Lower lobe of right lung (tissue), 2 donors: ENCODE results near the gene CMTM5. TPM values are rescaled to one million over a fixed set of nuclear protein-coding genes. Genes with fewer than 3 reads are reported as not detected.
A peak's percentile ranks its signal among the peaks of the same experiment; 100 is the strongest.

ENCODE experiments used
- ATAC-seq, 2 donors: fragments of 200-7000 bp; cut with Tn5 transposase; one replicate each; pipeline ENCODE4 v1.9.1; 2020 to 2022; ENCODE audit warnings: mild to moderate bottlenecking in 2 of 2, moderate library complexity in 2 of 2
- DNase-seq: peaks from one replicate; pipeline ENCODE4 v3.0.0-alpha.2; 2020
- H3K27ac ChIP-seq: fragments of 200-600 bp; one replicate; pipeline ENCODE4 v1.8.0; 2022
- H3K27me3 ChIP-seq: fragments of 200-600 bp; one replicate; pipeline ENCODE4 v1.8.0; 2022; ENCODE audit warnings: low read depth
- H3K36me3 ChIP-seq: fragments of 200-600 bp; one replicate; pipeline ENCODE4 v1.8.0; 2022; ENCODE audit warnings: mild to moderate bottlenecking
- H3K4me1 ChIP-seq: fragments of 200-600 bp; one replicate; pipeline ENCODE4 v1.8.0; 2022
- H3K4me3 ChIP-seq: fragments of 200-600 bp; one replicate; pipeline ENCODE4 v1.8.0; 2022; ENCODE audit warnings: mild to moderate bottlenecking
- H3K9me3 ChIP-seq: fragments of 200-600 bp; one replicate; pipeline ENCODE4 v1.8.0; 2022
- intact Hi-C: fragments of 100-400 bp; cut with DNase I; formaldehyde crosslinking; loops from one replicate; pipeline ENCODE4 v1.11.0; 2022
- total RNA-seq: library from RNA; stranded (reverse); fragmentation: NEBNext Ultra II Directional; extraction: Animal tissue kit (Norgen Biotek cat#: 25700); gene quantifications from one replicate; pipeline ENCODE4 v1.2.1, GENCODE V29; 2021
- TF ChIP-seq, protein P1 (sequence below): fragments of 200-600 bp; IDR thresholded peaks from one replicate; pipeline ENCODE4 v1.8.0; 2022; ENCODE audit warnings: antibody characterized with exemption, mild to moderate bottlenecking
- donor health status: DM: no; HTN: yes; CAD: no; lungs with severe emphysema.

Gene CMTM5
- total RNA-seq, 1 donor from 2014 or later, result 1.4 TPM

DNA sequence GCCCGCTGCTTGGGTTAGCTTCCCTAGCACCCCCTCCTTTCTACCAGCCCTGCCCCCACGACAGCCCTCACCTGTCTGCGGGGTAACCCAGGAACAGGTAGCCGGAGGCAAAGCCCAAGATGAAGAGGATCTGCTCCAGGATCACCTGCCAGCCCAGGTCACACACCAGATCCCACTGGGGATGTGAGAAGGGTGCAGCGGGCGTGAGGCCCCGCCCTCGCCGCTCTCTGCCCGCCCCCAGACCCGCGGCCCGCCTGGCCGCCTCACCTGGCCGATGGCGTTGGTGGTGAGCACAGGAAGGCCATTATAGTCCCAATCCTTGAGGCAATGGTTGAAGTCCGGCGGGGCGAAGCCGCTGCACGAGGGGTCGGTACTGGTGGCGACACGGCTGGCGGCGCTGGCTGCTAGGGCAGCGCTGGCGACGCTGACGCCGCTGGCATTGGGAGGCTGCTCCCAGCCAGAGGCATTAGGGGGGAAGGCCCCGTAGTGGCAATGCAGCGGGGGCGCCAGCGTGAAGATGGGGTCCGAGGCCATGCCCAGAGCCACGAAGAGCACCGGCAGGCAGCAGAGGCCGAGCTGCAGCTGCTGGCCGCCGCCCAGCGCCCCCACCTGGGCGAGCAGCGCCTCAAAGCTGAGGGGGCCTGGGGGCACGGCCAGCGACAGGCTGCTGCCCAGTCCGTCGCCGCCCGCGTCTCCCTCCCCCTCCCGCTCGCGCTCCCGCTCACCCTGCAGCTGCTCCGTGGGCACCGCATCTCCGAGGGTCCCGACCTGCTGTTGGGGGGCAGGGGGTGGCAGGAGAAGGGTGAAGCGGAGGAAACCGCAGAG, 25.0 kb upstream of the CMTM5 start:
- H3K36me3 ChIP-seq, result peaks cover under 1% of the 10 kb centered on the region
- no peak overlapping the region for H3K27ac ChIP-seq
- no peaks in the 10 kb centered on the region for H3K9me3 ChIP-seq
- H3K27me3 ChIP-seq, result peaks cover 23% of the 10 kb centered on the region
- peak overlapping the region; percentile 74 for H3K4me3 ChIP-seq
- peaks cover 18% of the 10 kb centered on the region for H3K4me1 ChIP-seq
- TF ChIP-seq, protein P1, sequence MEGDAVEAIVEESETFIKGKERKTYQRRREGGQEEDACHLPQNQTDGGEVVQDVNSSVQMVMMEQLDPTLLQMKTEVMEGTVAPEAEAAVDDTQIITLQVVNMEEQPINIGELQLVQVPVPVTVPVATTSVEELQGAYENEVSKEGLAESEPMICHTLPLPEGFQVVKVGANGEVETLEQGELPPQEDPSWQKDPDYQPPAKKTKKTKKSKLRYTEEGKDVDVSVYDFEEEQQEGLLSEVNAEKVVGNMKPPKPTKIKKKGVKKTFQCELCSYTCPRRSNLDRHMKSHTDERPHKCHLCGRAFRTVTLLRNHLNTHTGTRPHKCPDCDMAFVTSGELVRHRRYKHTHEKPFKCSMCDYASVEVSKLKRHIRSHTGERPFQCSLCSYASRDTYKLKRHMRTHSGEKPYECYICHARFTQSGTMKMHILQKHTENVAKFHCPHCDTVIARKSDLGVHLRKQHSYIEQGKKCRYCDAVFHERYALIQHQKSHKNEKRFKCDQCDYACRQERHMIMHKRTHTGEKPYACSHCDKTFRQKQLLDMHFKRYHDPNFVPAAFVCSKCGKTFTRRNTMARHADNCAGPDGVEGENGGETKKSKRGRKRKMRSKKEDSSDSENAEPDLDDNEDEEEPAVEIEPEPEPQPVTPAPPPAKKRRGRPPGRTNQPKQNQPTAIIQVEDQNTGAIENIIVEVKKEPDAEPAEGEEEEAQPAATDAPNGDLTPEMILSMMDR, result no peak
- ATAC-seq (peak; percentile 34 to 50), DNase-seq (no peak)
- intact Hi-C loops, result no loop called here

DNA sequence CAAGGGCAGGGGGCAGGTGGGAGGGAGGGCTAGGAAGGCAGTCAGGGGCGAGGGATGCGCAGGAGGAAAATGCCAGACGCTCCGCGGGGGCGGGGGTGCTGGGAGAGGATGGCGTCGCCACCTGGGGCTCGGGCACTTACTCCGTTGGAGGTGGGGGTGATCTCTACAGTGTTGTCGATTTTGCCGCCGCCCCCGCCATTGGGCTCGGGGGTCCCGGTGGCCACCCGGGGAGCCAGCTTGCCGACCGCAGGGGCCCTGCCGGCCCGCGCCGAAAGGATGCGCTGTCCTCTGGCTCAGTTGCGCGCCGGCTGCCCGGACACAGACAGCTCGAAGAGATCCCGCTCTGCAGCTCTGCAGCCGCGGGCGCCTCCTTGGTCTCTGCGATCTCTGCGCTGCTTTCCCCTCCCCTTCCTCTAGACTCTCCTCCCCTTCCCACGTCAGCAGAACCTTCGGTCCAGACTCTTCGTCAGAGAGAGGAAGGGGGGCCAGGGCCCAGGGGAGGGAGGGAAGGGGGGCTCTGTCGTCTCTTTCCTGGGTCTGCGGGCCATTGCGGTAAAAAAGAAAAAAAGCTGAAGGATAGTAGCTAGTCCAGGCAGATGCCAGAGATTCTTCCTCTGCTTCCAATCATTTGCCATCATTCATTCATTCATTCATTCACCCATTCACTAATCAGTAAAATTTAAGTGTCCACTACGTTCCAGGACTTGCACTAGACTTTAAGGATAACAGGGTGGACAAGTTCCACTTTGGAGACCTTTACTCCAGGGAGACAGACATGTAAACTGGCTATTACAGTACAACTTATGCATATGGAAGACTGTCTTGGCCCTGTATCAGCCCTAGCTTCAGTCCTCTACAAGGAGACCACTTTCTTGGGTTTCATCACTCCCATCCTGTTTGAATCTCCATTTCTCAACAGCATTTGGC, 24.1 kb upstream of the CMTM5 start, which contains the start of gene SLC22A17:
Gene SLC22A17 (minus strand): TSS at position 382 of the 927 bp plus-strand sequence.
- TF ChIP-seq, protein P1, result no peak
- peaks cover 23% of the 10 kb centered on the region for H3K27me3 ChIP-seq
- DNase-seq (peak; percentile 68), ATAC-seq (peak; percentile 86 to 90)
- peaks cover 7% of the 10 kb centered on the region for H3K36me3 ChIP-seq
- intact Hi-C loops, result no loop called here
- H3K4me3 ChIP-seq, result peak within 1 kb of the TSS; percentile 74
- no peaks in the 10 kb centered on the region for H3K9me3 ChIP-seq
- H3K27ac ChIP-seq, result no peak within 1 kb of the TSS
- peaks cover 18% of the 10 kb centered on the region for H3K4me1 ChIP-seq

DNA sequence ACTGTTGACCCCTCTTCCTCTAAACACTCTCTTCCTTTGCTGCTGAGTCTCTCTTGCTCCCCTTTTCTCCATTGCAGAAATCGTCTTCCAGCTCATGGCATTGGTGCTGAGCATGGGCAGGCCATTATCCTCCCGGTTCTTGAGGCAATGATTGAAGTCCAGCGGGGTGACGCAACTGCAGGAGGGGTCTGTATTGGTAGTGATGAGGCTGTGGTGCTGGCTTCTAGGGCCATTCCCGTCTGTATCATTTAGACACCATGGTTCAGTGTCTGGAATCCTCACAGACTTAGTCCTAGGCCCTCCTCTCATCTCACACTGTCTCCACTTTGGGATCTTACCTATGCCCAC, 23.4 kb upstream of the CMTM5 start:
- no peak for ATAC-seq
- intact Hi-C loops, result no loop called here
- H3K27ac ChIP-seq, result no peak overlapping the region

DNA sequence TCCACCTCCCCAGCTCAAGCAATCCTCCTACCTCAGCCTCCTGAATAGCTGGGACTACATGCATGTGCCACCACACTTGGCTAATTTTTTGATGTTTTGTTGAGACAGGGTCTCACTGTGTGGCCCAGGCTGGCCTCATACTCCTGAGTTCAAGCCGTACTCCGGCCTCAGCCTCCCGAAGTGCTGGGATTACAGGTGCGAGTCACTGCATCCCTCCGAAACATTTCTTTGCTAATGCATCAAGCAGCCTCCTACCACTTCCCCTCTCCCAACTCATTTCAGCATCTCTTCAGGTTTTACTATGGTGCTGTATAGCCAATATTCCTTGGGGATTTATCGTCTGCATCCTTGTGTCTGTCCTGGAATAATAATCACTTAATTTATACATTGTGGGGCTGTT, 21.9 kb upstream of the CMTM5 start:
- TF ChIP-seq, protein P1, result no peak
- Histone ChIP-seq H3K4me1 (peaks cover 18% of the 10 kb centered on the region), H3K9me3 (no peaks in the 10 kb centered on the region), H3K27ac (no peak overlapping the region), H3K4me3 (no peak overlapping the region), H3K36me3 (peaks cover 12% of the 10 kb centered on the region), H3K27me3 (peaks cover 23% of the 10 kb centered on the region)
- DNase-seq (no peak), ATAC-seq (no peak)
- intact Hi-C loops, result no loop called here

More for the DNA sequence above, 23.4 kb upstream of the CMTM5 start:
- peaks cover 23% of the 10 kb centered on the region for H3K27me3 ChIP-seq
- H3K36me3 ChIP-seq, result peaks cover 7% of the 10 kb centered on the region
- H3K4me1 ChIP-seq, result peaks cover 18% of the 10 kb centered on the region
- H3K9me3 ChIP-seq, result no peaks in the 10 kb centered on the region
- no peak overlapping the region for H3K4me3 ChIP-seq
- TF ChIP-seq, protein P1, result no peak
- DNase-seq, result no peak

DNA sequence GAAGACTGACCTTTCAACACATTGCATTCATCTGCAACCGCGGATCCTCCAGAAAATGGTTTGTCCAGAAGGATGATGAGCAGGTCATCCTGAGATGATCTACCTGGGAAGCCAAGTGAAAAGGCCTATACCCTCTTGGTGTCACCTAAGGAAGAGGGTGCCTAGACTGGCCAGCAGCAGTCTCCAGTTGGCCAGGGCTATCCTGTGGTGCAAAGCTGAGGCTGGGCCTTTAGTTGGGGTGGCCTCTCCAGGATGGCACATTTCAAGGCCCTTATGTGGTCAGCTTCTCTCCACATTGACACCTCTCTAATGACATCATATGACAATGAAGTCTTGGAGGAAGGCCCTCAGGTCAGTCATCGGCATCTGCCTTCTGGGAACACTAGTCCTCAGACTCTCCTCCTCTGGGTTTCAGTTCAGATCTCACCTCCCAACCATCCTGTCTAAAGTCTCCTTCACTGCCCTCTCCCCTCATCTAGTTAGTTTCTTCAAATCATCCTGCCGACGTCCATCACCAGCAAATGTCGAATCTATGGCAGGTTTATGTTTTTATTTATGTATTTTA, 20.9 kb upstream of the CMTM5 start:
- peaks cover 17% of the 10 kb centered on the region for H3K27me3 ChIP-seq
- peaks cover 12% of the 10 kb centered on the region for H3K36me3 ChIP-seq
- intact Hi-C loops, result no loop called here
- ATAC-seq (no peak), DNase-seq (no peak)
- H3K27ac ChIP-seq, result no peak overlapping the region
- no peaks in the 10 kb centered on the region for H3K9me3 ChIP-seq
- H3K4me3 ChIP-seq, result no peak overlapping the region
- TF ChIP-seq, protein P1, result no peak
- peaks cover 18% of the 10 kb centered on the region for H3K4me1 ChIP-seq
